PFSK-1 (cell line): ENCODE results near the gene GUSB.

ENCODE experiments used
- FOXP2 ChIP-seq: optimal IDR thresholded peaks from 2 replicates; pipeline ENCODE3; 2011; ENCODE audit warnings: borderline replicate concordance, control low read depth, inconsistent platforms; ENCODE audit not compliant: insufficient read depth; ENCODE audit errors: extremely low read length, extremely low read depth
- POLR2AphosphoS5 ChIP-seq: IDR thresholded peaks from 2 replicates; pipeline ENCODE4 v1.6.1; 2012; ENCODE audit warnings: low read depth, mild to moderate bottlenecking, control low read depth, low read length, moderate library complexity
- REST ChIP-seq, 2 experiments: IDR thresholded peaks; 2 replicates each; pipeline versions ENCODE4 v1.6.1 to v1.8.0; 2011 to 2012; ENCODE audit warnings: low read depth in 2 of 2, low read length in 2 of 2, control low read depth in 1 of 2, inconsistent platforms in 1 of 2, mild to moderate bottlenecking in 1 of 2, moderate library complexity in 1 of 2; ENCODE audit not compliant: insufficient read depth in 1 of 2
- SIN3A ChIP-seq: IDR thresholded peaks from 2 replicates; pipeline ENCODE4 v1.6.1; 2012; ENCODE audit warnings: mild to moderate bottlenecking, low read length, moderate library complexity, borderline replicate concordance; ENCODE audit not compliant: insufficient read depth
- TAF1 ChIP-seq: IDR thresholded peaks from 2 replicates; pipeline ENCODE4 v1.6.1; 2012; ENCODE audit warnings: low read length, control low read depth, borderline replicate concordance; ENCODE audit not compliant: insufficient read depth

The GUSB gene

DNA sequence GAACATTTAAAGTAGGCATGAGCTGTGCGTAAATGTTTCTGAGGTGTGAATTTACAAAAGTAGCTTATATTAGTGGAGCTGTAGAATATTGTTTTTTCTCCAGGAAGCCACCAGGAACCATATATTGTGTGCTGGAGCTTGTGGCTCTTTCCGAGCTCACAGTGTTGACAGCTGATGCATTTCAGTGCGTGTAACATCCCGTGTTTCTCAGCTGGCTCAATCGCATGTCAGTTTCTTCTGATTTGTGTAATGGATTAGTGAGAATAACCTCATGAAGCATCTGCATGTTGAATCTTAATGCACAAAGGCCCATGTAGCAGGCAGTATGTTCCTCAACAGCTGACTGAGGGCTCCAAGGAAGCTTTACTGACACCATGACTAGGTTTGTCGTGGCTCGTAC is 69.8 kb downstream of the GUSB start:
- TF ChIP-seq POLR2AphosphoS5 (no peak), FOXP2 (no peak), SIN3A (no peak), REST (IDR thresholded peaks at IDR 0.05; ENCODE audit: insufficient read depth in 1 of 2, low read depth in 2 of 2, low read length in 2 of 2) (no peak), TAF1 (no peak)
